GM12875 (cell line): ENCODE results near the gene RPL10.

ENCODE experiments used
- H3K4me3 ChIP-seq: one replicate; pipeline ENCODE4 v1.5.1; 2011; ENCODE audit warnings: low read depth, low read length, control low read depth
- CTCF ChIP-seq: IDR thresholded peaks from 2 replicates; pipeline ENCODE4 v1.5.1; 2011; ENCODE audit warnings: low read depth, mild to moderate bottlenecking, control low read depth, inconsistent platforms, low read length, moderate library complexity, borderline replicate concordance; ENCODE audit not compliant: insufficient read depth

Gene RPL10

GRCh38 chrX:154436983-154437752, 39.0 kb downstream of the RPL10 start, which contains the start of gene GDI1:
GDI1 (plus strand) TSS chrX:154437154; CDS start chrX:154437255, 101 bp downstream.
- no peak for TF ChIP-seq CTCF
- peak within 1 kb of the TSS; percentile 82 for H3K4me3 ChIP-seq

- TF ChIP-seq CTCF = no peak
- H3K4me3 ChIP-seq = peak overlapping the region; percentile 82
Observed at GRCh38 chrX:154437971-154438893, 40.1 kb downstream of the RPL10 start.

GRCh38 chrX:154439841-154440240, 41.7 kb downstream of the RPL10 start:
- no peak for TF ChIP-seq CTCF
- no peak overlapping the region for H3K4me3 ChIP-seq

GRCh38 chrX:154440623-154441357, 42.6 kb downstream of the RPL10 start:
- no peak for TF ChIP-seq CTCF
- H3K4me3 ChIP-seq = no peak overlapping the region

GRCh38 chrX:154441564-154441963, 43.4 kb downstream of the RPL10 start:
- no peak overlapping the region for H3K4me3 ChIP-seq
- TF ChIP-seq CTCF = no peak

GRCh38 chrX:154441984-154442707, 44.0 kb downstream of the RPL10 start:
- TF ChIP-seq CTCF = no peak
- no peak overlapping the region for H3K4me3 ChIP-seq
